GM12891 (cell line): ENCODE data around the gene SCN3A.

Source experiments
- PAX5 ChIP-seq: IDR thresholded peaks from 2 replicates; pipeline ENCODE4 v1.6.1; 2011; ENCODE audit warnings: low read length, moderate library complexity, mild to moderate bottlenecking; ENCODE audit not compliant: insufficient read depth, severe bottlenecking
- POLR2A ChIP-seq: IDR thresholded peaks from 2 replicates; pipeline ENCODE4 v1.6.1; 2011; ENCODE audit warnings: low read depth, low read length, control low read depth
- POLR2AphosphoS5 ChIP-seq: IDR thresholded peaks from 2 replicates; pipeline ENCODE4 v1.6.1; 2011; ENCODE audit warnings: low read depth, low read length, control low read depth
- POU2F2 ChIP-seq: IDR thresholded peaks from 2 replicates; pipeline ENCODE4 v1.6.1; 2011; ENCODE audit warnings: low read depth, mild to moderate bottlenecking, control low read depth, low read length, moderate library complexity
- SPI1 ChIP-seq: IDR thresholded peaks from 2 replicates; pipeline ENCODE4 v1.6.1; 2011; ENCODE audit warnings: low read depth, low read length, control low read depth
- TAF1 ChIP-seq: IDR thresholded peaks from 2 replicates; pipeline ENCODE4 v1.6.1; 2011; ENCODE audit warnings: low read depth, low read length, control low read depth

GRCh38 chr2:165193178-165193777, 10.6 kb downstream of the SCN3A start:
- TF ChIP-seq SPI1 (peak; percentile 47), POLR2A (no peak), POLR2AphosphoS5 (no peak), TAF1 (no peak), PAX5 (peak; percentile 21), POU2F2 (peak; percentile 78; the same call in 1 of the 2 replicates)
